Measurements from ENCODE around the gene NLGN1.

NLGN1 gene

GRCh38 chr3:174247687-174248152 is 850.2 kb downstream of the NLGN1 start:
- DNase-seq, result no peak

GRCh38 chr3:174251681-174252080 is 854.1 kb downstream of the NLGN1 start:
- DNase-seq, result no peak

- DNase-seq, result no peak
Measured at GRCh38 chr3:174253196-174253823, 855.8 kb downstream of the NLGN1 start.

GRCh38 chr3:174253940-174254339 is 856.4 kb downstream of the NLGN1 start:
- no peak for DNase-seq

- no peak for DNase-seq
Measured at GRCh38 chr3:174255454-174255853, 857.9 kb downstream of the NLGN1 start.

GRCh38 chr3:174266476-174266875 is 868.9 kb downstream of the NLGN1 start:
- no peak for DNase-seq

- no peak for DNase-seq
Measured at GRCh38 chr3:174268061-174268460, 870.5 kb downstream of the NLGN1 start.

GRCh38 chr3:174268586-174268985 is 871.0 kb downstream of the NLGN1 start:
- DNase-seq, result no peak

- DNase-seq, result peak; percentile 1
Measured at GRCh38 chr3:174270841-174271240, 873.3 kb downstream of the NLGN1 start.

DNA sequence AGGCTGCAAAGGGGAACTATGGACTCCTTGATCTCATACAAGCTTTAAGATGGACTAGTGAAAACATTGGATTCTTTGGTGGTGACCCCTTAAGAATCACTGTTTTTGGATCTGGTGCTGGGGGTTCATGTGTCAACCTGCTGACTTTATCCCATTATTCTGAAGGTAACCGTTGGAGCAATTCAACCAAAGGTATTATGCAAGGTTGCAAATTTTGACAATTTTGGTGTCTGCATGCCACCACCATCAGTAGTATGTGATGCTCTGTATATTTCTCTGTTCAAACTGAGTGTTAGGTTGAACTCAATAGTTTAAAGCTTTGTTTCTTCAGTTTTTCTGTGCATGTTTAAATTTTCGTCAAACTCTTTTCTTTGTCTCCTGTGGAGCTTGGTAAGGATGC is 877.8 kb downstream of the NLGN1 start:
- no peak for DNase-seq

- no peak for DNase-seq
Measured at GRCh38 chr3:174276826-174277225, 879.3 kb downstream of the NLGN1 start.

DNA sequence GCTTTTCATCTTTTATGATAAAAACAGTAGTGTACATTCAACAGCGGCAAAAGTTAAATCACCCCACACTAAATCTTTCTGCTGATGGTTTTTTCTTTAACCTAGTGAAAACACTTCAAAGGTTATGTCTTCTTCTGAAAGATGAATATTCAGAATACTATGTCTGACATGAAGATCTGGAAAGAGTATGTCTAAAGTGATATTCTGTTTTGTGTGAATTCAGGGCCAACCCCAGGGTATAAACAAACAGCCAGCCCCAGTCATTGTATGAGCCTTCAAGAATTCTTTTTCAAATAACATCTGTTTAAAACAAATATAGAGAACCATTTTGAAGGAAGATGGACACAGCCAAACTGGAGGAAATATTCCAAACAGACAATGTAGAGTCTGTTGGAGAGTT is 880.5 kb downstream of the NLGN1 start:
- DNase-seq, result no peak

DNA sequence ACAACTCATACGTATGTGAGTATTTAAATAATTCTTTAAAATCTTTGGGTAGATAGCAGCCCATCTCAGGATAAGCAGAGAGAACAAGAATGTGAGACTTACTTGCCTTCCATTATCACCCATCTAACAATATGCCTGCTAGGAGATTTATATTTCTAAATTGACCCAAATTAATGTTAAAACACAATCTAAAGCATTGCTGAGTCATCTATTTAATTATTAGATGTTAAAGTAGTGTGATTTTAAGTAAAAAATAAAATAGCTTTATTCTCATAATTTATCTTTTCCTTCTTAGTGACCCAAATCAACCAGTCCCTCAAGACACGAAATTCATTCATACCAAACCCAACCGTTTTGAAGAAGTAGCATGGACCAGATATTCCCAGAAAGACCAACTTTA is 882.6 kb downstream of the NLGN1 start:
- DNase-seq, result no peak

DNA sequence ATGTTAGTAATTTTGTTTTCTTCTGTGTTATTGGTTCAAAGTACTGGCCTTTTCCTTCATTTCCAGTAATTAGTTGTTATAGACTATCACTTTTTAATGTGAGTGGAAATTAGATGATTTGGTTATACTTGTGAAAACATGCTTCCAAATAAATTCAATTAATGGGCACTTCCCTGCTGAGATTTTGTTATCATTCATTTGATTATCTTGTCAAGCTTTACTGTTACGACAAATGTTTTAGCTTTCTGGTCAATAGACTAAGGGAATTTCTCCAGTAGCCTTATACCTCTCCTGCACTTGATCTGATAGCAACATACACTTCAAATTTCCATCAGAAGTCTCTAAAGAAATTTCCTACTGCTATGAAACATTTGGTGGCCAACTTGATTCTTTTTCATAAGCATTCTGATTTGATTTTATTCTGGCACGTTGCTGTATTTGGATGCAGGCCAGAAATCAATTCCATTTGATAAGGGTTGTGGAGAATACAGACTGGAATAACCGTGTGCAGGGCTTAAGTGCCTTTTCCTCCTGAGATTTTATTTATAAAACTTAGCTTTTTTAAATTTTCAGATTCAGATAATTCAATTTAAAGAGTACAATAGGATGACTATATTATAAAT is 887.8 kb downstream of the NLGN1 start:
- no peak for DNase-seq

- DNase-seq, result no peak
Measured at GRCh38 chr3:174287705-174288104, 890.2 kb downstream of the NLGN1 start.

- no peak for DNase-seq
Measured at GRCh38 chr3:174294616-174295015, 897.1 kb downstream of the NLGN1 start.

DNA sequence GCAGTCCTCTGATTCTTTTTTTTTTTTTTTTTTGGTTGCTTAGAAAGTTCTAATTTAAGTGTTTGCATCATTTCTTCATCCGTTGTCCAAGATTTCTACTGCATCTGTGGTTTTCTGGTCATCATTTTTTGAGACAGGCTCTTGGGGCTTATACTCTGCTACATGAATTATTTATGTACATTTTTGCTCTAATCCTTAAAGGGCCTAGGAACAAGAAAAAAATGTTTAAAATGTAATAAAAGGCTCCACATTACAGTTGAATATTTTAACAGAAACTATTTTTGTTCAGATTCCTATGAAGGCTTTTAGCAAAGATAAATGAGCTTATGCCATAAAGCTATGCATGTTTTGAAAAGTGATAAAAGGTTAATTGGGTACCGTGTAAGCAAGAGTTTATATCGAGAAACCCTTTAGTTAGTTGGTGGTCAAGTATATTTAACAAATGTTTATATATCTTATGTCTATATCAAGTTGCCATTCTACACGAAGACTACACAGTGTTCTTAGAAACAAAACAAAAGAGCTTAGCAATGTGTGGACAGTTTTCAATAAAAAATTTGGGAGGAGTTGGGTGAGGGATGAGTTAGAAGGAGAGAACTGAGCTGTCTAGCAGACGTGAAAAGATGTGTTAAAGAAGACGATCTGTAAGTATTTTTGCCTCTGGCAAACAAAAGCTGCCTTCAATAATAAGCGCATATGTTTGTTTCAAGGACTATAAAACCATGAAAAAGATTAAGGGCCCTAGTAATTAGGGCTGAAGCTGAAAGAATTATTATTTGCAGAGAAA is 898.0 kb downstream of the NLGN1 start:
- no peak for DNase-seq

DNA sequence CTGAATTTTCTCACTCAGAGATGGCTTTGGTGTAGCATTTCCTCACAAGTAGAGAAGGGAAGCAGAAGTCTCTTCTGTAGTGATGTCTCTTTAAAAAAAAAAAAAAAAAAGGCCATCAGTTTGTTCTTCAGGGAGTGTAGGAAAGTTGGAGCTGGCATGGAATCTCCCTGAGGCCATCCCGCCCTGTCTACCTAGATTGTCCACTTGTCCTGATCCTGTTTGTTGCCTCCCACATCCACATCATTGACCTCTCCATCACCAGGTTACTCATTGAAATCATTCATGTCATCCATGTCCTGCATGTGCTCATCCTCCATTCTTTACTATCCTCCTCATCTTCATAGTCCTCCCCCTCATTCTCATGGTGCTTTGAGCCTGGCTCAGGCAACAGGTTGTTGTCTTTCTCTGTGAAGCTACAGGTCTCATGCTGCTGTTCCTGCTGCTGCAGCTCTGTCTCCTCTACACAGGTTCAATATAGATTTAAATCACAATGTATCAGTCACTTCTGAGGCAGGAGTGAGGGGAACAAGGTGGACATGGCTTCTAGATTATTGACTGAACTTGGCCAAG is 905.3 kb downstream of the NLGN1 start:
- no peak for DNase-seq

- no peak for DNase-seq
Measured at GRCh38 chr3:174303907-174304560, 906.5 kb downstream of the NLGN1 start.

- no peak for DNase-seq
Measured at GRCh38 chr3:174308736-174309135, 911.2 kb downstream of the NLGN1 start.

- DNase-seq, result no peak
Measured at GRCh38 chr3:174310475-174310983, 913.0 kb downstream of the NLGN1 start.

GRCh38 chr3:174315225-174315624 is 917.7 kb downstream of the NLGN1 start:
- DNase-seq, result no peak

DNA sequence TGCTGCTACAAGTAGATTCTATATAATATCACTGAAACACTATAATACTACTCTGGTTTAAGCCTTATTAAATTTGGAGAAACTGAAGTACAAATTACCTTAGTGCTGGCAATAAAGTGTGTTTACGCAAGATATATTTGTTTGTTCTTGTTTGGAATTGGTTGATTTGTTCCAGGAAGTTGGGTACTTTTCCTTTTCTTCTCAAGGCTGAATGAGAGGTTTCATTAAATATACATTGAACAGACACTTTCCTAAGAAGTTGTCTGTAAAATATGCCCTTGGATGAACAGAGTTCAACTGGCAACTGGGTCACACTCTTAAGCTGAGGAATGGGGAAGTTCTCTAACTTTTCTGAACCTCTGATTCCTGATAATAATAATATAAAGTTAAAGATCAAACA is 919.5 kb downstream of the NLGN1 start:
- no peak for DNase-seq

Data from OCI-M1 (cell line).